B cell (primary cell): Measurements from ENCODE around the gene ZNF839. TPM values are rescaled to one million over a fixed set of nuclear protein-coding genes. Genes with fewer than 3 reads are reported as not detected.
A peak's percentile ranks its signal among the peaks of the same experiment; 100 is the strongest.

Source experiments
- ATAC-seq: fragments of 200-7000 bp; cut with Tn5 transposase; one replicate; pipeline ENCODE4 v1.10.0; 2021; ENCODE audit warnings: low read depth, mild to moderate bottlenecking, moderate number of reproducible peaks, moderate library complexity
- CTCF ChIA-PET: fragments of 350-600 bp; sonication (Branson Sonifier 250); formaldehyde crosslinking; loops from one replicate; lab custom pipeline; 2021; ENCODE audit warnings: antibody characterized with exemption, inconsistent platforms; lab: Charles Lee
- POLR2A ChIA-PET: fragments of 350-600 bp; sonication (Branson Sonifier 250); formaldehyde crosslinking; loops from one replicate; lab custom pipeline; 2021; ENCODE audit warnings: antibody characterized with exemption; lab: Charles Lee
- DNase-seq: peaks from one replicate; pipeline ENCODE4 v3.0.0; 2013
- H2AFZ ChIP-seq: 2 replicates; pipeline ENCODE4 v1.6.1; 2012; ENCODE audit warnings: mild to moderate bottlenecking, low read depth, low read length; ENCODE audit not compliant: insufficient read depth, poor library complexity, severe bottlenecking
- H3K27ac ChIP-seq, 2 donors: 1 replicate in 1 of 2; 2 replicates in 1 of 2; pipeline ENCODE4 v1.5.1; 2012 to 2013; ENCODE audit warnings: low read length in 2 of 2, mild to moderate bottlenecking in 2 of 2, moderate library complexity in 1 of 2
- H3K27me3 ChIP-seq, 4 experiments: fragments of 200-600 bp in 1 of 4; sonication (generic) in 1 of 4; replicated peaks in 1 of 4; 1 replicate in 2 of 4; 2 replicates in 2 of 4; pipeline versions ENCODE4 v1.6.1 to v1.7.0; 2013 to 2016; ENCODE audit warnings: low read length in 3 of 4, mild to moderate bottlenecking in 2 of 4, mixed read lengths in 1 of 4, moderate library complexity in 1 of 4; ENCODE audit not compliant: insufficient read depth in 4 of 4, control insufficient read depth in 3 of 4; ENCODE audit errors: control extremely low read depth in 1 of 4
- H3K36me3 ChIP-seq, 2 experiments: replicated peaks in 1 of 2; 1 replicate in 1 of 2; 2 replicates in 1 of 2; pipeline versions ENCODE4 v1.6.1 to v1.7.1; 2013; ENCODE audit warnings: low read length in 1 of 2; ENCODE audit not compliant: insufficient read depth in 2 of 2, control insufficient read depth in 1 of 2; ENCODE audit errors: control extremely low read depth in 1 of 2, extremely low read depth in 1 of 2
- H3K4me1 ChIP-seq, 2 donors: fragments of 200-600 bp in 1 of 2; sonication (generic) in 1 of 2; 1 replicate in 1 of 2; 2 replicates in 1 of 2; pipeline versions ENCODE4 v1.5.1 to v1.6.1; 2013 to 2017; ENCODE audit warnings: low read length in 2 of 2; ENCODE audit not compliant: control insufficient read depth in 2 of 2, insufficient read depth in 2 of 2
- H3K4me2 ChIP-seq: replicated peaks from 2 replicates; pipeline ENCODE3; 2012; ENCODE audit warnings: mild to moderate bottlenecking, low read depth, low read length; ENCODE audit not compliant: poor library complexity, severe bottlenecking
- H3K4me3 ChIP-seq, 5 experiments: fragments of 200-600 bp in 1 of 5; sonication (generic) in 1 of 5; 1 replicate in 3 of 5; 2 replicates in 2 of 5; pipeline versions ENCODE4 v1.5.1 to v1.7.0; 2011 to 2016; ENCODE audit warnings: low read length in 4 of 5, mild to moderate bottlenecking in 4 of 5, low read depth in 2 of 5, control low read depth in 1 of 5, moderate library complexity in 1 of 5; ENCODE audit not compliant: insufficient read depth in 1 of 5; ENCODE audit errors: control extremely low read depth in 1 of 5, extremely low read depth in 1 of 5
- H3K79me2 ChIP-seq: fragments of 200-600 bp; sonication (generic); one replicate; pipeline ENCODE4 v1.6.0; 2016; ENCODE audit warnings: low read length; ENCODE audit not compliant: control insufficient read depth, insufficient read depth
- H3K9ac ChIP-seq: fragments of 200-600 bp; sonication (generic); 2 replicates; pipeline ENCODE4 v1.6.1; 2017; ENCODE audit warnings: mild to moderate bottlenecking, low read length, moderate library complexity
- H3K9me3 ChIP-seq, 3 donors: one replicate each; pipeline versions ENCODE4 v1.6.1 to v1.7.1; 2013; ENCODE audit warnings: low read length in 2 of 3; ENCODE audit not compliant: control insufficient read depth in 2 of 3, insufficient read depth in 1 of 3; ENCODE audit errors: control extremely low read depth in 1 of 3
- H4K20me1 ChIP-seq: 2 replicates; pipeline ENCODE4 v1.6.0; 2012; ENCODE audit warnings: mild to moderate bottlenecking, low read length; ENCODE audit not compliant: insufficient read depth, control insufficient read depth, poor library complexity, severe bottlenecking
- H3K27ac Mint-ChIP-seq: one replicate; pipeline ENCODE4 v1.8.0; 2021; ENCODE audit warnings: mixed read lengths
- H3K27me3 Mint-ChIP-seq: one replicate; pipeline ENCODE4 v1.8.0; 2021; ENCODE audit warnings: mixed read lengths
- H3K4me1 Mint-ChIP-seq: one replicate; pipeline ENCODE4 v1.8.0; 2021; ENCODE audit warnings: mixed read lengths
- H3K4me3 Mint-ChIP-seq: one replicate; pipeline ENCODE4 v1.8.0; 2021; ENCODE audit warnings: mixed read lengths
- H3K9me3 Mint-ChIP-seq: one replicate; pipeline ENCODE4 v1.8.0; 2022; ENCODE audit warnings: mixed read lengths; ENCODE audit not compliant: insufficient read depth
- EZH2 ChIP-seq: IDR thresholded peaks from 2 replicates; pipeline ENCODE4 v1.6.1; 2012; ENCODE audit warnings: borderline replicate concordance, low read depth, mild to moderate bottlenecking, moderate library complexity, low read length; ENCODE audit not compliant: insufficient read depth, poor library complexity, severe bottlenecking
- WGBS: methylation state at CpG from one replicate; pipeline ENCODE4 v1.1.5; 2013; ENCODE audit warnings: missing lambda C conversion rate; ENCODE audit not compliant: insufficient coverage; 5-methylcytosine and 5-hydroxymethylcytosine counted together
- intact Hi-C: fragments of 100-400 bp; cut with micrococcal nuclease; formaldehyde crosslinking; loops from one replicate; pipeline ENCODE4 v1.10.0; 2022
- polyA minus RNA-seq: library from RNA; depleted of rRNA, polyadenylated mRNA; stranded (reverse); fragments of >200 nt; gene quantifications from 2 replicates; pipeline ENCODE4 v1.2.3, GENCODE V29; 2012
- polyA plus RNA-seq: library from polyadenylated mRNA; depleted of rRNA; stranded (reverse); fragments of >200 nt; gene quantifications from 2 replicates; pipeline ENCODE4 v1.2.3, GENCODE V29; 2012
- total RNA-seq, 2 donors: library from RNA; stranded (reverse); fragments of 120-200 nt in 1 of 2; gene quantifications; 1 replicate in 1 of 2; 2 replicates in 1 of 2; pipeline versions ENCODE4 v1.2.3 to v1.2.4, GENCODE V29; 2013 to 2022
- TF ChIP-seq, protein P1 (sequence below): fragments of 200-600 bp; IDR thresholded peaks from one replicate; pipeline ENCODE4 v1.8.0; 2022; ENCODE audit warnings: antibody characterized with exemption, mild to moderate bottlenecking

Gene ZNF839
- 22.8 and 22.9 TPM in 2 replicates for total RNA-seq
- total RNA-seq (2013), result 13.5 TPM
- polyA plus RNA-seq, result 28.8 and 31.6 TPM in 2 replicates
- 8.9 and 9.4 TPM in 2 replicates for polyA minus RNA-seq

DNA sequence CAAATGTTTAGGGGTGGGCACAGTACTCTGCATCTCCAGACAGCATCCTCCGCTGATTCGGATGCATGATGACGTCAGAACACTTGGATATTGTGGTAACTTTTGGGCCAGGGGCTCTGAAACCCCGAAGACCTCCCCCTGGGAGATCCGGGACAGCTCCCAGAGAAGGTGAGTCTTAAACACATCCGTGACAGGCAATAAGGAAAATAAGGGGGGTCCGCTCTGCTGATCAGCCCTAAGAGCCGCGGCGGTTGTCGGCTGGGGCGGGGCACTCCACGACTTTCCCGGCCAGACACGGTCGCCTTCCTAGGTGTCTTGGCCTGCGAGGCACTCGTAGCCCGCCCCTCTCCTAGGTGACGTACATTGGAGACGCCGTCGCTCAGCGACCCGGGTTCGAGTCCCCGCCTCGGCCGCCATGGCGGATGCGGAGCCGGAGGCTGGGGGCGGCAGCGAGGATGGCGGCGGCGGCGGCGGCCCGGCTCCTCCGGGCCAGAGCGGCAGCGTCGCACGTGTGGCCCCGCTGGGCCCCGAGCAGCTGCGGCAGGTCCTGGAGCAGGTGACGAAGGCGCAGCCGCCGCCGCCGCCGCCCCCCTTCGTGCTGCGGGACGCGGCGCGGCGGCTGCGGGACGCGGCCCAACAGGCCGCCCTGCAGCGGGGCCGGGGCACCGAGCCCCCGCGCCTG, at the start of gene ZNF839:
Gene ZNF839 (plus strand): TSS at position 396 of the 682 bp plus-strand sequence. CDS start 20 bp downstream, at position 416.
- Mint-ChIP-seq H3K27ac (peak within 1 kb of the TSS; percentile 97), H3K4me1 (peaks cover 60% of the 10 kb centered on the region), H3K27me3 (no peaks in the 10 kb centered on the region), H3K4me3 (peak within 1 kb of the TSS; percentile 96), H3K9me3 (no peaks in the 10 kb centered on the region)
- Histone ChIP-seq H2AFZ (peak within 1 kb of the TSS; percentile 74), H3K27me3 (no peaks in the 10 kb centered on the region), H3K9me3 (no peaks in the 10 kb centered on the region), H3K4me1 (peaks cover 32 to 46% of the 10 kb centered on the region in 2 donors), H3K4me3 (peak within 1 kb of the TSS; percentile 65 to 98 (median 84)), H3K4me2 (peak within 1 kb of the TSS; percentile 77), H3K9ac (peak within 1 kb of the TSS; percentile 72), H4K20me1 (no peaks in the 10 kb centered on the region), H3K27ac (peak within 1 kb of the TSS; percentile 92 to 95), H3K36me3 (no peaks in the 10 kb centered on the region), H3K79me2 (no peaks in the 10 kb centered on the region)
- intact Hi-C loops, result loop anchor here (1.0 to 5.0 kb wide), 8 partner anchors 15 to 1013 kb away; partner anchors contain the start of genes CINP, EIF5, MOK and PPP2R5C
- ATAC-seq (peak; percentile 68), DNase-seq (peak; percentile 95)
- WGBS, result under 1% methylated on average over 71 of the region's 71 CpGs
- ChIA-PET CTCF (interaction anchor here (0.6 to 3.3 kb wide), 4 partner anchors 13 to 43 kb away, joined by 3 to 48 read pairs (median 10); partner anchors contain the start of genes CINP, MOK and TECPR2), POLR2A (interaction anchor here (0.6 kb wide), 1 partner anchor 273 kb away, joined by 3 read pairs; no protein-coding TSS in a partner anchor)
- TF ChIP-seq, protein P1, sequence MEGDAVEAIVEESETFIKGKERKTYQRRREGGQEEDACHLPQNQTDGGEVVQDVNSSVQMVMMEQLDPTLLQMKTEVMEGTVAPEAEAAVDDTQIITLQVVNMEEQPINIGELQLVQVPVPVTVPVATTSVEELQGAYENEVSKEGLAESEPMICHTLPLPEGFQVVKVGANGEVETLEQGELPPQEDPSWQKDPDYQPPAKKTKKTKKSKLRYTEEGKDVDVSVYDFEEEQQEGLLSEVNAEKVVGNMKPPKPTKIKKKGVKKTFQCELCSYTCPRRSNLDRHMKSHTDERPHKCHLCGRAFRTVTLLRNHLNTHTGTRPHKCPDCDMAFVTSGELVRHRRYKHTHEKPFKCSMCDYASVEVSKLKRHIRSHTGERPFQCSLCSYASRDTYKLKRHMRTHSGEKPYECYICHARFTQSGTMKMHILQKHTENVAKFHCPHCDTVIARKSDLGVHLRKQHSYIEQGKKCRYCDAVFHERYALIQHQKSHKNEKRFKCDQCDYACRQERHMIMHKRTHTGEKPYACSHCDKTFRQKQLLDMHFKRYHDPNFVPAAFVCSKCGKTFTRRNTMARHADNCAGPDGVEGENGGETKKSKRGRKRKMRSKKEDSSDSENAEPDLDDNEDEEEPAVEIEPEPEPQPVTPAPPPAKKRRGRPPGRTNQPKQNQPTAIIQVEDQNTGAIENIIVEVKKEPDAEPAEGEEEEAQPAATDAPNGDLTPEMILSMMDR, result no peak
- no peak for TF ChIP-seq EZH2

DNA sequence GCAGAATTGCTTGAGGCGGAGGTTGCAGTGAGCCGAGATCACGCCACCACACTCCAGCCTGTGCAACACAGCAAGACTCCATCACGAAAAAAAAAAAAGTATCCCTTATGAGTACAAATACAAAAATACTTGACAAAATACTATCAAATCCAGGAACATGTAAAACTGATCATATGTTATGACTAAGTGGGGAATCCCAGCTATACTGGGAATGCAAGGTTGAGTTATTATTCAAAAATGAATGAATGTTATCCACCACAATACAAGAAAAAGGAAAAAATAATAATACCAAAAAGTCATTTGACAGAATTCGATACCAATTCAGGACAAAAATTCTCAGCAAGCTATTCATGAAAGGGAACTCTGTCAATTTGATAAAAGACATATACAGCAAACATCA, 47.2 kb upstream of the ZNF839 start:
- Histone ChIP-seq H3K9ac (no peak overlapping the region), H3K4me2 (no peak overlapping the region), H2AFZ (no peak overlapping the region), H3K27ac (no peak overlapping the region), H3K79me2 (no peaks in the 10 kb centered on the region), H3K36me3 (no peaks in the 10 kb centered on the region), H3K4me3 (no peak overlapping the region), H3K9me3 (no peaks in the 10 kb centered on the region), H4K20me1 (no peaks in the 10 kb centered on the region), H3K4me1 (no peaks in the 10 kb centered on the region), H3K27me3 (no peaks in the 10 kb centered on the region)
- Mint-ChIP-seq H3K9me3 (no peaks in the 10 kb centered on the region), H3K27me3 (no peaks in the 10 kb centered on the region), H3K27ac (no peak overlapping the region), H3K4me1 (no peaks in the 10 kb centered on the region), H3K4me3 (no peak overlapping the region)
- DNase-seq (no peak), ATAC-seq (no peak)
- intact Hi-C loops, result no loop called here
- ChIA-PET POLR2A (no interaction called here), CTCF (no interaction called here)
- TF ChIP-seq, protein P1, result no peak
- no peak for TF ChIP-seq EZH2
- no CpG with 5 or more reads among the region's 5 CpGs for WGBS
